ENCODE results near the gene BICDL2.

GRCh38 chr16:3056336-3057180, 19.8 kb upstream of the BICDL2 start:
- TF ChIP-seq POLR2A (IDR thresholded peaks at IDR 0.05): no peak
- TF ChIP-seq, protein P1, sequence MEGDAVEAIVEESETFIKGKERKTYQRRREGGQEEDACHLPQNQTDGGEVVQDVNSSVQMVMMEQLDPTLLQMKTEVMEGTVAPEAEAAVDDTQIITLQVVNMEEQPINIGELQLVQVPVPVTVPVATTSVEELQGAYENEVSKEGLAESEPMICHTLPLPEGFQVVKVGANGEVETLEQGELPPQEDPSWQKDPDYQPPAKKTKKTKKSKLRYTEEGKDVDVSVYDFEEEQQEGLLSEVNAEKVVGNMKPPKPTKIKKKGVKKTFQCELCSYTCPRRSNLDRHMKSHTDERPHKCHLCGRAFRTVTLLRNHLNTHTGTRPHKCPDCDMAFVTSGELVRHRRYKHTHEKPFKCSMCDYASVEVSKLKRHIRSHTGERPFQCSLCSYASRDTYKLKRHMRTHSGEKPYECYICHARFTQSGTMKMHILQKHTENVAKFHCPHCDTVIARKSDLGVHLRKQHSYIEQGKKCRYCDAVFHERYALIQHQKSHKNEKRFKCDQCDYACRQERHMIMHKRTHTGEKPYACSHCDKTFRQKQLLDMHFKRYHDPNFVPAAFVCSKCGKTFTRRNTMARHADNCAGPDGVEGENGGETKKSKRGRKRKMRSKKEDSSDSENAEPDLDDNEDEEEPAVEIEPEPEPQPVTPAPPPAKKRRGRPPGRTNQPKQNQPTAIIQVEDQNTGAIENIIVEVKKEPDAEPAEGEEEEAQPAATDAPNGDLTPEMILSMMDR (IDR thresholded peaks at IDR 0.05): no peak

Data from breast epithelium (tissue), 3 donors.